Keratinocyte (primary cell): ENCODE measurements around the gene TSHZ2. TPM values are rescaled to one million over a fixed set of nuclear protein-coding genes. Genes with fewer than 3 reads are reported as not detected.

Experiments used
- DNase-seq: peaks from one replicate; pipeline ENCODE4 v3.0.0-alpha.2; 2011; ENCODE audit warnings: low read depth, missing footprints, low spot score
- FAIRE-seq: peaks from 2 replicates; lab custom pipeline; 2011; peaks lifted over from hg19 to GRCh38; lab: Jason Lieb, UNC
- H2AFZ ChIP-seq: 2 replicates; pipeline ENCODE4 v1.6.0; 2012; ENCODE audit warnings: low read length, control low read depth, inconsistent platforms; ENCODE audit not compliant: control insufficient read depth
- H3K27ac ChIP-seq: 2 replicates; pipeline ENCODE4 v1.5.1; 2011; ENCODE audit warnings: low read length; ENCODE audit not compliant: control insufficient read depth, insufficient read depth
- H3K27me3 ChIP-seq: 3 replicates; pipeline ENCODE4 v1.6.0; 2011; ENCODE audit warnings: low read length; ENCODE audit not compliant: control insufficient read depth, insufficient read depth; ENCODE audit errors: extremely low read depth
- H3K36me3 ChIP-seq, 2 experiments: 2 replicates in 1 of 2; 3 replicates in 1 of 2; pipeline ENCODE4 v1.5.1; 2011; ENCODE audit warnings: low read length in 2 of 2, mild to moderate bottlenecking in 1 of 2; ENCODE audit not compliant: control insufficient read depth in 2 of 2, insufficient read depth in 2 of 2; ENCODE audit errors: extremely low read depth in 1 of 2
- H3K4me1 ChIP-seq: 3 replicates; pipeline ENCODE4 v1.5.1; 2011; ENCODE audit warnings: low read length; ENCODE audit not compliant: control insufficient read depth, insufficient read depth; ENCODE audit errors: extremely low read depth
- H3K4me2 ChIP-seq: 3 replicates; pipeline ENCODE4 v1.6.0; 2011; ENCODE audit warnings: low read depth, low read length; ENCODE audit not compliant: control insufficient read depth, insufficient read depth; ENCODE audit errors: extremely low read depth
- H3K4me3 ChIP-seq, 3 experiments: fragments of 200-600 bp in 1 of 3; sonication (generic) in 1 of 3; 2 replicates in 2 of 3; 3 replicates in 1 of 3; pipeline ENCODE4 v1.5.1; 2011 to 2016; ENCODE audit warnings: low read length in 3 of 3, mild to moderate bottlenecking in 3 of 3, control low read depth in 2 of 3, inconsistent platforms in 1 of 3, low read depth in 1 of 3, mixed read lengths in 1 of 3, mixed run types in 1 of 3, moderate library complexity in 1 of 3; ENCODE audit not compliant: control insufficient read depth in 2 of 3, insufficient read depth in 2 of 3; ENCODE audit errors: extremely low read depth in 1 of 3
- H3K79me2 ChIP-seq: 2 replicates; pipeline ENCODE4 v1.6.0; 2012; ENCODE audit warnings: low read length; ENCODE audit not compliant: control insufficient read depth, insufficient read depth
- H3K9ac ChIP-seq: 3 replicates; pipeline ENCODE4 v1.6.0; 2011; ENCODE audit warnings: low read length; ENCODE audit not compliant: control insufficient read depth, insufficient read depth; ENCODE audit errors: extremely low read depth
- H3K9me1 ChIP-seq: 3 replicates; pipeline ENCODE4 v1.6.0; 2011; ENCODE audit warnings: low read length; ENCODE audit not compliant: control insufficient read depth, insufficient read depth; ENCODE audit errors: extremely low read depth
- H3K9me3 ChIP-seq: 2 replicates; pipeline ENCODE4 v1.5.1; 2012; ENCODE audit warnings: low read depth, low read length; ENCODE audit not compliant: control insufficient read depth
- H4K20me1 ChIP-seq: 3 replicates; pipeline ENCODE4 v1.6.0; 2011; ENCODE audit warnings: low read length; ENCODE audit not compliant: control insufficient read depth, insufficient read depth; ENCODE audit errors: extremely low read depth
- EZH2 ChIP-seq: IDR thresholded peaks from one replicate; pipeline ENCODE4 v1.6.1; 2012; ENCODE audit warnings: inconsistent platforms, mild to moderate bottlenecking, low read length, moderate library complexity
- dilution Hi-C: fragments of 300-500 bp; cut with MboI; formaldehyde crosslinking; loops from one replicate; pipeline ENCODE4 v1.7.0; 2020; ENCODE audit warnings: low sequenced_read_pairs; ENCODE audit not compliant: extremely low pct_ligation_motif_present
- polyA plus RNA-seq, 5 experiments: library from polyadenylated mRNA; depleted of rRNA in 3 of 5; stranded (reverse) in 3 of 5; stranded (forward) in 1 of 5; unstranded in 1 of 5; fragments of >200 nt; gene quantifications; 1 replicate in 1 of 5; 2 replicates in 3 of 5; 3 replicates in 1 of 5; pipeline versions ENCODE4 v1.2.1 to v1.2.3, GENCODE V29; 2011 to 2012; ENCODE audit warnings: missing spikeins in 2 of 5, low read depth in 1 of 5, low replicate concordance in 1 of 5
- TF ChIP-seq, protein P1 (sequence below), 3 experiments: IDR thresholded peaks in 1 of 3; conservative IDR thresholded peaks in 1 of 3; optimal IDR thresholded peaks in 1 of 3; 2 replicates in 2 of 3; 3 replicates in 1 of 3; pipeline versions ENCODE3 to v1.5.1; 2011; ENCODE audit warnings: low read length in 3 of 3, mild to moderate bottlenecking in 3 of 3, moderate library complexity in 2 of 3, control low read depth in 1 of 3, inconsistent platforms in 1 of 3; ENCODE audit not compliant: insufficient read depth in 2 of 3; ENCODE audit errors: extremely low read depth in 1 of 3

TSHZ2 gene
- polyA plus RNA-seq, 1 donor (not counting 4 experiments of a cell fraction or from before 2014, with no cell fraction given), result 1.1 TPM

GRCh38 chr20:52999040-52999439 is 26.9 kb downstream of the TSHZ2 start:
- Histone ChIP-seq H3K4me2 (no peak overlapping the region), H3K9me1 (no peaks in the 10 kb centered on the region), H3K9ac (no peak overlapping the region), H2AFZ (no peak overlapping the region), H3K9me3 (no peaks in the 10 kb centered on the region), H3K27me3 (no peaks in the 10 kb centered on the region), H3K4me3 (no peak overlapping the region), H4K20me1 (no peaks in the 10 kb centered on the region), H3K36me3 (no peaks in the 10 kb centered on the region), H3K27ac (no peak overlapping the region), H3K4me1 (no peaks in the 10 kb centered on the region), H3K79me2 (no peaks in the 10 kb centered on the region)
- FAIRE-seq (no peak), DNase-seq (no peak)
- TF ChIP-seq EZH2, result no peak
- TF ChIP-seq, protein P1, sequence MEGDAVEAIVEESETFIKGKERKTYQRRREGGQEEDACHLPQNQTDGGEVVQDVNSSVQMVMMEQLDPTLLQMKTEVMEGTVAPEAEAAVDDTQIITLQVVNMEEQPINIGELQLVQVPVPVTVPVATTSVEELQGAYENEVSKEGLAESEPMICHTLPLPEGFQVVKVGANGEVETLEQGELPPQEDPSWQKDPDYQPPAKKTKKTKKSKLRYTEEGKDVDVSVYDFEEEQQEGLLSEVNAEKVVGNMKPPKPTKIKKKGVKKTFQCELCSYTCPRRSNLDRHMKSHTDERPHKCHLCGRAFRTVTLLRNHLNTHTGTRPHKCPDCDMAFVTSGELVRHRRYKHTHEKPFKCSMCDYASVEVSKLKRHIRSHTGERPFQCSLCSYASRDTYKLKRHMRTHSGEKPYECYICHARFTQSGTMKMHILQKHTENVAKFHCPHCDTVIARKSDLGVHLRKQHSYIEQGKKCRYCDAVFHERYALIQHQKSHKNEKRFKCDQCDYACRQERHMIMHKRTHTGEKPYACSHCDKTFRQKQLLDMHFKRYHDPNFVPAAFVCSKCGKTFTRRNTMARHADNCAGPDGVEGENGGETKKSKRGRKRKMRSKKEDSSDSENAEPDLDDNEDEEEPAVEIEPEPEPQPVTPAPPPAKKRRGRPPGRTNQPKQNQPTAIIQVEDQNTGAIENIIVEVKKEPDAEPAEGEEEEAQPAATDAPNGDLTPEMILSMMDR (optimal IDR thresholded peaks at IDR 0.05 in 1 of 3, IDR thresholded peaks at IDR 0.05 in 1 of 3, conservative IDR thresholded peaks at IDR 0.05 in 1 of 3; ENCODE audit: extremely low read depth in 1 of 3, insufficient read depth in 2 of 3, low read length in 3 of 3), result no peak
- dilution Hi-C loops, result no loop called here

DNA sequence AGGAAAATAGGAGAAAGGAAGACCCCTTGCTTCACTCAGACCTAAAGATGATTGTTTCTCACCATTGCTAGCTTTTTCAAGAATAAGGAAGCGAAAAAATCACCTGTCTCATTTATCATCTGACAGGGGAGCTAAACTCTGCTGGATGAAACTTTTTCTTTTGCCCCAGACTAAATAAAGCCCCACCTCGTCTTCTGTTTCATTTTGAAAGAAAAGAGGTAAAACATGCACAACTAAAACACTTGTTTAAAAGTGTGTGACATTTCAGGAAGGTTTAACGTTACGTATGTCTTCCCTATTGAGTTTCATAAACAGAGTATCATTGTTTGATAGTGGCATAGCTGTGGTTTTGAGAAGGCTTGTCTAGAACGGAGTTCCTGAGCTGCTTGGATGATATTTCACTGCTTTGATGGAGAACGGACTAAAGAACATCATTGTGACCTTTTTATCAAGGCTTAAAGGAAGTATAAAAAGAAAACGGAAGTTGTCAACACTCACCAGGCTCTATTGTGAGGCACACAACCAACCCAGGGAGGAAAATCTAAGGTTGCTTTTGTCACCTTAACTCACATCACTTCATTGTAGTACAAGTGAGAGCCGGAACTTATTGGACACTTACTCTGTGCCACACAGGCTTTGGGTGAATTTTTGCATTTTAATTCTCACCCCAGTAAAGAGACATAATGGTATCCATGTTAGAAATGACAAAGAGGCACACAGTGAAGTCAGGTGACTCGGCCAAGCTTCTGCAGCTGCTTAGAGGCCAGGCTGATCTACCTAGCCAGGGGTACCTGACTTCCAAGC is 29.5 kb downstream of the TSHZ2 start:
- Histone ChIP-seq H4K20me1 (no peaks in the 10 kb centered on the region), H3K9me1 (no peaks in the 10 kb centered on the region), H3K27me3 (no peaks in the 10 kb centered on the region), H3K36me3 (no peaks in the 10 kb centered on the region), H3K9me3 (no peaks in the 10 kb centered on the region), H3K4me2 (no peak overlapping the region), H3K27ac (no peak overlapping the region), H3K9ac (no peak overlapping the region), H3K79me2 (no peaks in the 10 kb centered on the region), H3K4me1 (no peaks in the 10 kb centered on the region), H2AFZ (no peak overlapping the region), H3K4me3 (no peak overlapping the region)
- dilution Hi-C loops, result no loop called here
- TF ChIP-seq, protein P1 (optimal IDR thresholded peaks at IDR 0.05 in 1 of 3, IDR thresholded peaks at IDR 0.05 in 1 of 3, conservative IDR thresholded peaks at IDR 0.05 in 1 of 3; ENCODE audit: extremely low read depth in 1 of 3, insufficient read depth in 2 of 3, low read length in 3 of 3), result no peak
- no peak for TF ChIP-seq EZH2
- DNase-seq (no peak), FAIRE-seq (no peak)
